ENCODE measurements around the gene PRDM2.

The PRDM2 gene

DNA sequence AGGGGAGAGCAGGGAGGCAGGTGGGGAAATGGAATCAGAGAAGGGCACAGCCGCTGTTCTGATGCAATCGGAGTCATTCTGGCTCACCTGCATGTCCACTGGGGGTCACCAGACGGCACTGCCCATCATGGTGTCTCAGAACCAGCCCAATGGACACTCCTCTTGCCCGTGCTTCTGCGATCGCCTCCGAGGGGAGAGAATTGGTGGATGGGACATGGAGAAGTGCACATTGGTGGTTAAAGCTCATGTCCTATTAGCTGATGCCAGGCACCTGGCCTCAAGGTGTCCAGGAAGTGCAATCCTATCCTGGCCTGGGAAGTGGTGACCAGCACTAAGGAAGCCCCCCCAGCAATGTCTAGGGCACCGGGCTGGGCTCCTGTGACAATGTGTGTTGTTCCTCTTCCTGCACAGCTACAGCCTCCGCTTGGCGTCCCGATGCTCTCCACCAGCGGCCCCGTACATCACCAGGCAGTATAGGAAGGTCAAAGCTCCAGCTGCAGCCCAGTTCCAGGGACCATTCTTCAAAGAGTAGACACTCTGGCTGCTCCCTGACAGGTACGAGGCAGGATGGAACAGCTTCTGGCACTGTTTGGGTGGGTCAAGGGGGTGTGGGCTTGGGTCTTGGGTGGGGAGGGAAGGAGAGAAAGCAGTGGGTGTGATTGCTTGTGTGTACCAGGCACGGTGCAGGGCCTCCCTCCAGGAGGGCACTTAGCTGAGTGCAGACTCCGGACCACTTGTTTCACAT, 116.2 kb downstream of the PRDM2 start:
- no peak overlapping the region for H3K4me3 ChIP-seq (ENCODE audit: control insufficient read depth, low read depth, low read length)
- no peak for DNase-seq (ENCODE audit: low read depth)
- TF ChIP-seq, protein P1, sequence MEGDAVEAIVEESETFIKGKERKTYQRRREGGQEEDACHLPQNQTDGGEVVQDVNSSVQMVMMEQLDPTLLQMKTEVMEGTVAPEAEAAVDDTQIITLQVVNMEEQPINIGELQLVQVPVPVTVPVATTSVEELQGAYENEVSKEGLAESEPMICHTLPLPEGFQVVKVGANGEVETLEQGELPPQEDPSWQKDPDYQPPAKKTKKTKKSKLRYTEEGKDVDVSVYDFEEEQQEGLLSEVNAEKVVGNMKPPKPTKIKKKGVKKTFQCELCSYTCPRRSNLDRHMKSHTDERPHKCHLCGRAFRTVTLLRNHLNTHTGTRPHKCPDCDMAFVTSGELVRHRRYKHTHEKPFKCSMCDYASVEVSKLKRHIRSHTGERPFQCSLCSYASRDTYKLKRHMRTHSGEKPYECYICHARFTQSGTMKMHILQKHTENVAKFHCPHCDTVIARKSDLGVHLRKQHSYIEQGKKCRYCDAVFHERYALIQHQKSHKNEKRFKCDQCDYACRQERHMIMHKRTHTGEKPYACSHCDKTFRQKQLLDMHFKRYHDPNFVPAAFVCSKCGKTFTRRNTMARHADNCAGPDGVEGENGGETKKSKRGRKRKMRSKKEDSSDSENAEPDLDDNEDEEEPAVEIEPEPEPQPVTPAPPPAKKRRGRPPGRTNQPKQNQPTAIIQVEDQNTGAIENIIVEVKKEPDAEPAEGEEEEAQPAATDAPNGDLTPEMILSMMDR (IDR thresholded peaks at IDR 0.05; ENCODE audit: control insufficient read depth, insufficient read depth, low read depth, low read length, missing control alignments), result no peak

DNA sequence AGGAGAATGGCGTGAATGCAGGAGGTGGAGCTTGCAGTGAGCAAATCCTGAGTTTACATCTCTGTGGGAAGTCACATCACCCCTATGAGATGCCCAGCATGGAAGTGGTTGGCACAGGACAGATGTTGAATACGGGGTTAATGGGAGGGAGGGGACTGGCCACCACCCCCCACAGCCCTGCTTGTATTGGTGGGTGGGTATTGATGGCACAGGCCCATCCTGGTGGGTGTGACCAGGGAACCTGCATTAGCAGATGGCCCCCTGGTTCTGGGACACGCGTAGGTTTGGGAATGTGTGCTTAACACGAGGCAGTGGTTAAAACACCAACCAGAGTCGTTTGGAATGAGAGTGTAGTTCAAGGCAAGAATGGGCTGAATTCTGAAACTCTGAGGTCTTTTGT, 117.9 kb downstream of the PRDM2 start:
- TF ChIP-seq, protein P1 (IDR thresholded peaks at IDR 0.05; ENCODE audit: control insufficient read depth, insufficient read depth, low read depth, low read length, missing control alignments), result no peak
- no peak for DNase-seq (ENCODE audit: low read depth)
- no peak overlapping the region for H3K4me3 ChIP-seq (ENCODE audit: control insufficient read depth, low read depth, low read length)

DNA sequence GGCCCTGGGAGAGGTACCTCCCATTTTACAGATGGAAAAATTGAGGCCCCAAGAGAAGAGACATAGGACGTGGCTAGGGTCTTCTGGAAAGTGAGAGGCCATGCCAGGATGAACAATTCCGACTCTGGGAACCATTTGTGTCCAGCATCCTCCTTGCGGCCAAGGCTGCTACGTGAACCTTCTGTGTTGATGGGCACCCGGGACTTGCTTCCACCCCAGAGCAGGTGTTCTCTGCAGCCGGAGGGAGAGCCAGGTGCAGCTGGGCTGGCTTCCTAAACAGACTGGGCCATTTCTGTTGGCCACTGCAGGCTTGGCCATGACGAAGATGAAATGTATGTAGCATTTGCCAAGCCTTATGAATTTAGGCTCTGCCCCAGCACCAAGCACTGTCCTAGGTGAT, 118.9 kb downstream of the PRDM2 start:
- DNase-seq (ENCODE audit: low read depth), result no peak

DNA sequence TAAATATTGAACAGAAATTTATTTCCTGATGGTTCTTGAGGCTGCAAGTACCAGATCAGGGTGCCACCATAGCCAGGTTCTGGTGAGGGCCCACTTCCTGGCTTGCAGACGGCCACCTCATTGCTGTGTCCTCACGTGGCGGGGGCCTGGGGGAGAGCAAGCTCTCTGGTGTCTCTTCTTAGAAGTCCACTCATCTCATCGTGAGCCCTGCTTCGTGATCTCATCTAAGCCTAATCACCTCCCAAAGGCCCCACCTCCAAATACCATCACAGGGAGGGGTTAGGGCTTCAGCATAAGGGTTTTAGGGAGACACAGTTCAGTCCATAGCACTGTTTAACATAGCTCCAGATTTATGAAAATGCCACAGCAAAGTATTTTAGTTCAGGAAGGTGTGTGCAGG, 119.7 kb downstream of the PRDM2 start:
- TF ChIP-seq, protein P1 (IDR thresholded peaks at IDR 0.05; ENCODE audit: control insufficient read depth, insufficient read depth, low read depth, low read length, missing control alignments), result no peak
- no peak for DNase-seq (ENCODE audit: low read depth)
- H3K4me3 ChIP-seq (ENCODE audit: control insufficient read depth, low read depth, low read length), result no peak overlapping the region

More for the DNA sequence above, 118.9 kb downstream of the PRDM2 start:
- H3K4me3 ChIP-seq (ENCODE audit: control insufficient read depth, low read depth, low read length), result no peak overlapping the region
- TF ChIP-seq, protein P1 (IDR thresholded peaks at IDR 0.05; ENCODE audit: control insufficient read depth, insufficient read depth, low read depth, low read length, missing control alignments), result no peak

DNA sequence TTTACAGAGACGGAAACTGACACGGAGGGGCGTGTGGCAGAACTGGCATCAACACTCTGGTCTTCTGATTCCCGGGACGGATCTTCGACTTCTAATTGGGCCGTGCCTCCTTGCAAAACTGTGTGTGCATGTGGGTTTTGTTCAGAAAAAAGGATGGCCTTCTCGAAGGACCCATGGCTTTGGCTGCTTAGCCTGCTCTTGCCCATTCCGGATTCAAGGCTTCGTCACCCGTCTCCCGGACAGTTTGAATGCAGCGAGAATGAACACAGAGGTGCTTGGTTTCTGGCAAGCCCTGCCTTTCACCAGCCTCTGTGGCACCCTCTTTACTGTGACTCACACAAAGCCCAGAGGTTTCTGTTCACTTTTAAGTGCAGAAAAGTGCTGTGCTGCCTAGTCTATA, 120.1 kb downstream of the PRDM2 start:
- no peak for DNase-seq (ENCODE audit: low read depth)

DNA sequence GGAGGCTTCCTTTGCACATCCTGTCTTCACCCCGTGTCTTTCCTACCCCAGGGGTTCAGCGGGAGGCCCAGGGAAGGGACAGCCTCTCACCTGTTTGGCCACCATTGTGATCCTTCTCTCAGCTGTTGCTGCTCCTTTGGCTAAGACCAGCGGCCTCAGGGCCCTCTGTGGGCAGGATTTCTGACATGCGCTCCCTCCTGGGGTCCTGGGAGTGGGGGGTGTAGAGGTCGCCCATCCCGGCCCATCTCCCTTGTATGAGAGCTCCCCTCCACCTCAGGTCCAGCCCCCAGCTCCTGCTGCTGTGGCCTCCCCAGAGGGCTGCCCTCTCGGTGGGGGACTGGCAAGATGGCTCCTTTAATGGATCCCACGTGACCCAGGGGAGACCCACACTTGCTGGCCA, 120.5 kb downstream of the PRDM2 start:
- TF ChIP-seq, protein P1 (IDR thresholded peaks at IDR 0.05; ENCODE audit: control insufficient read depth, insufficient read depth, low read depth, low read length, missing control alignments), result no peak
- no peak for DNase-seq (ENCODE audit: low read depth)
- H3K4me3 ChIP-seq (ENCODE audit: control insufficient read depth, low read depth, low read length), result no peak overlapping the region

More for the DNA sequence above, 120.1 kb downstream of the PRDM2 start:
- TF ChIP-seq, protein P1 (IDR thresholded peaks at IDR 0.05; ENCODE audit: control insufficient read depth, insufficient read depth, low read depth, low read length, missing control alignments), result no peak
- H3K4me3 ChIP-seq (ENCODE audit: control insufficient read depth, low read depth, low read length), result no peak overlapping the region
